ENCODE data around the gene AGFG2. TPM values are rescaled to one million over a fixed set of nuclear protein-coding genes. Genes with fewer than 3 reads are reported as not detected.
"Not testable (repeated sequence)": the region's sequence is repeated elsewhere in the genome, so short reads cannot be mapped to it uniquely, and the experiment has no call there.

The AGFG2 gene
- total RNA-seq, 1 experiment from 2014 or later: 19.1 TPM

GRCh38 chr7:100548446-100548845, 9.4 kb downstream of the AGFG2 start:
- DNase-seq (ENCODE audit: low read depth): not testable (repeated sequence)

GRCh38 chr7:100552532-100552931, 13.5 kb downstream of the AGFG2 start:
- DNase-seq (ENCODE audit: low read depth): no peak

- DNase-seq (ENCODE audit: low read depth): no peak
These were observed 14.0 kb downstream of the AGFG2 start for GRCh38 chr7:100553032-100553431.

- no peak for DNase-seq (ENCODE audit: low read depth)
These were observed 16.7 kb downstream of the AGFG2 start for GRCh38 chr7:100555701-100556100.

- no peak for DNase-seq (ENCODE audit: low read depth)
These were observed 17.5 kb downstream of the AGFG2 start for GRCh38 chr7:100556541-100556940.

- DNase-seq (ENCODE audit: low read depth): no peak
These were observed 20.1 kb downstream of the AGFG2 start for GRCh38 chr7:100559127-100559526.

- DNase-seq (ENCODE audit: low read depth): no peak
These were observed 22.6 kb downstream of the AGFG2 start for GRCh38 chr7:100561491-100562194.

- no peak for DNase-seq (ENCODE audit: low read depth)
These were observed 23.4 kb downstream of the AGFG2 start for GRCh38 chr7:100562195-100563099.

- no peak for DNase-seq (ENCODE audit: low read depth)
These were observed 24.1 kb downstream of the AGFG2 start for GRCh38 chr7:100563100-100563564.

- DNase-seq (ENCODE audit: low read depth): peak; percentile 80
These were observed 24.9 kb downstream of the AGFG2 start for GRCh38 chr7:100563809-100564400.

- not testable (repeated sequence) for DNase-seq (ENCODE audit: low read depth)
These were observed 25.4 kb downstream of the AGFG2 start for GRCh38 chr7:100564405-100564804.

GRCh38 chr7:100565133-100565571, 26.1 kb downstream of the AGFG2 start:
- no peak for DNase-seq (ENCODE audit: low read depth)

GRCh38 chr7:100566018-100566531, 27.1 kb downstream of the AGFG2 start:
- no peak for DNase-seq (ENCODE audit: low read depth)

GRCh38 chr7:100567031-100567730, 28.2 kb downstream of the AGFG2 start:
- peak; percentile 60 for DNase-seq (ENCODE audit: low read depth)

- DNase-seq (ENCODE audit: low read depth): no peak
These were observed 28.8 kb downstream of the AGFG2 start for GRCh38 chr7:100567751-100568175.

GRCh38 chr7:100568176-100568895, 29.3 kb downstream of the AGFG2 start:
- no peak for DNase-seq (ENCODE audit: low read depth)

- peak; percentile 86 for DNase-seq (ENCODE audit: low read depth)
These were observed 30.2 kb downstream of the AGFG2 start for GRCh38 chr7:100568896-100569844.

GRCh38 chr7:100570954-100571828, 32.2 kb downstream of the AGFG2 start:
- DNase-seq (ENCODE audit: low read depth): peak; percentile 64

GRCh38 chr7:100571829-100572116, 32.8 kb downstream of the AGFG2 start:
- no peak for DNase-seq (ENCODE audit: low read depth)

Data from Daoy (cell line).